ENCODE measurements around the gene CDKN2C.

The CDKN2C gene

DNA sequence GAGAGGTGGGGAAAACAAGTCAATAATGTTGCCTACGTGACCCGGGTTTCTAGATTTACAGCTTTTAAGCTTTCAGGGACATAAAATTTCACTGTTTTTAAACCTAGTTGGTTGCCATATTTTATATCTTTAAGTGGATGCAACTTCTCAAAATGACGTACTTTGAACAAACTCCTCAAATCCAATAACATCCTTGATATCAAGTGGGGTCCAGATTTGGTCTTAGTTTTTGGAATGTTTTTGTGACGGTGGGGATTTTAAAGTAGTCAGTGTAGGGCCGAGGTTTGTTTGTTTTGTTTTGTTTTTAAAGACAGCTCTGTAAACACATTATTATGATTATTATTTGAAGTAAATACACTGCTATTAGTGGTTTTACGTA is 453 bp downstream of the CDKN2C start:
- Histone ChIP-seq H3K4me1 (ENCODE audit: control insufficient read depth, insufficient read depth, low read length) (peaks cover 6% of the 10 kb centered on the region; the same call in 1 of the 2 replicates), H3K27ac (ENCODE audit: extremely low read depth, low read depth, low read length) (peak overlapping the region; percentile 99), H3K9me3 (ENCODE audit: control insufficient read depth, insufficient read depth, low read depth, low read length) (no peaks in the 10 kb centered on the region), H3K36me3 (ENCODE audit: control insufficient read depth in 2 of 2, insufficient read depth in 1 of 2, low read length in 2 of 2) (peaks cover 0 to 2% of the 10 kb centered on the region in 2 experiments; a peak in 1 of 3 replicates), H3K4me3 (ENCODE audit: low read depth, low read length) (peak overlapping the region; percentile 91)
- TF ChIP-seq, protein P1, sequence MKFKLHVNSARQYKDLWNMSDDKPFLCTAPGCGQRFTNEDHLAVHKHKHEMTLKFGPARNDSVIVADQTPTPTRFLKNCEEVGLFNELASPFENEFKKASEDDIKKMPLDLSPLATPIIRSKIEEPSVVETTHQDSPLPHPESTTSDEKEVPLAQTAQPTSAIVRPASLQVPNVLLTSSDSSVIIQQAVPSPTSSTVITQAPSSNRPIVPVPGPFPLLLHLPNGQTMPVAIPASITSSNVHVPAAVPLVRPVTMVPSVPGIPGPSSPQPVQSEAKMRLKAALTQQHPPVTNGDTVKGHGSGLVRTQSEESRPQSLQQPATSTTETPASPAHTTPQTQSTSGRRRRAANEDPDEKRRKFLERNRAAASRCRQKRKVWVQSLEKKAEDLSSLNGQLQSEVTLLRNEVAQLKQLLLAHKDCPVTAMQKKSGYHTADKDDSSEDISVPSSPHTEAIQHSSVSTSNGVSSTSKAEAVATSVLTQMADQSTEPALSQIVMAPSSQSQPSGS (tag by site-specific recombination; IDR thresholded peaks at IDR 0.05; ENCODE audit: low read depth), result 0 out of 2 replicates have a peak, but pooled peaks have one; percentile 28
- TF ChIP-seq SETDB1 (IDR thresholded peaks at IDR 0.05; ENCODE audit: insufficient read length, low read length) (no peak), GFI1B (tag by site-specific recombination; IDR thresholded peaks at IDR 0.05) (peak; percentile 68; the same call in 1 of the 2 replicates)
- ChIA-PET CTCF (interaction anchor here (0.7 to 2.3 kb wide), 6 partner anchors 9 to 346 kb away, joined by 3 to 12 read pairs (median 4); no protein-coding TSS in a partner anchor), POLR2A (interaction anchor here (0.8 to 4.6 kb wide), 16 partner anchors 9 to 759 kb away, joined by 3 to 157 read pairs (median 4); partner anchors contain the start of genes FAF1 and TTC39A)

DNA sequence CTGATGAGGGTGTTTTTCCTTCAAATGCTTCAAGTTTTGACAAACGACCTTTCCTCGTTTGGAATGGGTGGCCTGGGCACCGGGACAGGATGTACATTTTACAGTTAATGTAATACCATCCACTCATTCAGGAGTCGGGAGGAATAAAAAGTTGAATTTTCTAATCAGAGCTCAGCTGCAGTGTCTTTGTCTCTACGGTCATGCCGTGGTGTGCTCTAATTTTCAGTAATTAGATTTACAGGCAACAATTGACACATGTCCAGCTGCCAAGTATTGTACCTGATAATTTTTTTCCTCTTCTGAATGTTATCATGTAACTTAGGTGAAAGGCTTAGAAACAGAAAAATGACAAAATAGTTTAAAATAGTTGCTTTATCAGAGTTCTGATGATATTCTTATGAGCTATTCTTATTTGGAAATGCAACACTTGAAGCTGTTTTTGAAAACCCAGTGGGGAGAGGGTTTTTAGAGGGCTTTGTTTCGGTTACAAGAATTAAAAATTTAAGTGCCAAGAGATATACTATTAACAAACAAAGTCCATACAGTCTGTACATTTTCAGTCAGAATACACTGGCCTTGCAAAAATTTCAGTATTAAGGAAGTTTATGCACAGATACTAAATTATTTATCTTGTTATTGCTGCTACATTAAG is 1.0 kb downstream of the CDKN2C start:
- ChIA-PET CTCF (interaction anchor here (0.8 to 2.3 kb wide), 3 partner anchors 8 to 218 kb away, joined by 4 to 12 read pairs (median 9); no protein-coding TSS in a partner anchor), POLR2A (interaction anchor here (1.0 to 4.6 kb wide), 5 partner anchors 9 to 97 kb away, joined by 3 to 157 read pairs (median 7); partner anchors contain the start of gene FAF1)
- peak overlapping the region; percentile 91 for H3K4me3 ChIP-seq (ENCODE audit: low read depth, low read length)
- TF ChIP-seq ZNF776 (tag by site-specific recombination; IDR thresholded peaks at IDR 0.05; ENCODE audit: borderline replicate concordance) (no peak), ZBTB8A (tag by site-specific recombination; IDR thresholded peaks at IDR 0.05) (no peak), MYNN (tag by site-specific recombination; IDR thresholded peaks at IDR 0.05; ENCODE audit: borderline replicate concordance) (no peak), PRDM6 (tag by site-specific recombination; IDR thresholded peaks at IDR 0.05) (peak; percentile 94), ZNF23 (tag by site-specific recombination; IDR thresholded peaks at IDR 0.05; ENCODE audit: borderline replicate concordance) (no peak), ZEB2 (tag by site-specific recombination; IDR thresholded peaks at IDR 0.05) (0 out of 2 replicates have a peak, but pooled peaks have one; percentile 10)
- peaks cover 10% of the 10 kb centered on the region; the same call in 1 of the 2 replicates for H3K4me1 ChIP-seq (ENCODE audit: control insufficient read depth, insufficient read depth, low read length)
- H3K36me3 ChIP-seq (ENCODE audit: control insufficient read depth in 2 of 2, insufficient read depth in 1 of 2, low read length in 2 of 2), result peaks cover 0 to 2% of the 10 kb centered on the region in 2 experiments; a peak in 1 of 3 replicates
- no peaks in the 10 kb centered on the region for H3K9me3 ChIP-seq (ENCODE audit: control insufficient read depth, insufficient read depth, low read depth, low read length)
- peak overlapping the region; percentile 99 for H3K27ac ChIP-seq (ENCODE audit: extremely low read depth, low read depth, low read length)

DNA sequence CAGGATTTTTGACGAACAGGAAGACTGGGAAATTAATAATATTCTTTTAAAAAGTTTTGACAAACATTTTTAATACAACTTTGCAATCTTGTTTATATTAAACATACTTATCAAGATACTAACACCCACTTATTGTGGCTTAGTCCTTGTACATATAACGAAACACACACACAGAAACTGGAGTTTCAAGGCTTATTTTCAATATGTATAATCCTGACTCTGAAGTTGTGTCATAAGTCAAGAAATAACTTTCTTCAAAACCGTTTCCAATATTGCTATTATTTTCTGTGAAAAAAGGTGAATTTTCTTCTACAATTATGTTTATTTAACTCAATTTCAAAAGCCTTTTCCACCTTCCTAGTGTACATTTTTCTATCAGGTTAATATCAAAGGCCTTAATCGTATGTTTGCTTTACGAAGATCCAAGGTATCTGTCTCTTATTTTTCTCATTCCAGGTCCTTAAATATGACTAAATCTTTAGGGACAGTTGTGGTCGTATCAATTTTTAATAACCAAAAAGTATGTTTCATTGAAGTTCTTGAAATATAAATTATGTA is 1.8 kb downstream of the CDKN2C start:
- CTCF ChIA-PET, result interaction anchor here (1.1 to 2.1 kb wide), 2 partner anchors 42 kb away, joined by 3 to 12 read pairs; no protein-coding TSS in a partner anchor
- H3K9me3 ChIP-seq (ENCODE audit: control insufficient read depth, insufficient read depth, low read depth, low read length), result no peaks in the 10 kb centered on the region
- POLR2A ChIA-PET, result interaction anchor here (2.0 to 4.6 kb wide), 5 partner anchors 8 to 98 kb away, joined by 7 to 157 read pairs (median 21); partner anchors contain the start of gene FAF1
- H3K4me1 ChIP-seq (ENCODE audit: control insufficient read depth, insufficient read depth, low read length), result peaks cover 10% of the 10 kb centered on the region; the same call in 1 of the 2 replicates
- H3K27ac ChIP-seq (ENCODE audit: extremely low read depth, low read depth, low read length), result peak overlapping the region; percentile 9; the same call in 1 of the 2 replicates
- H3K4me3 ChIP-seq (ENCODE audit: low read depth, low read length), result peak overlapping the region; percentile 91
- H3K36me3 ChIP-seq (ENCODE audit: control insufficient read depth in 2 of 2, insufficient read depth in 1 of 2, low read length in 2 of 2), result peaks cover 0 to 2% of the 10 kb centered on the region in 2 experiments; a peak in 1 of 3 replicates
- TF ChIP-seq PATZ1 (tag by site-specific recombination; IDR thresholded peaks at IDR 0.05), result no peak
- no peak for TF ChIP-seq SCRT1 (tag by site-specific recombination; IDR thresholded peaks at IDR 0.05; ENCODE audit: borderline replicate concordance)
- no peak for TF ChIP-seq ZNF473 (tag by site-specific recombination; IDR thresholded peaks at IDR 0.05)
- TF ChIP-seq ZNF549 (tag by site-specific recombination; IDR thresholded peaks at IDR 0.05), result no peak
- TF ChIP-seq, protein P2, sequence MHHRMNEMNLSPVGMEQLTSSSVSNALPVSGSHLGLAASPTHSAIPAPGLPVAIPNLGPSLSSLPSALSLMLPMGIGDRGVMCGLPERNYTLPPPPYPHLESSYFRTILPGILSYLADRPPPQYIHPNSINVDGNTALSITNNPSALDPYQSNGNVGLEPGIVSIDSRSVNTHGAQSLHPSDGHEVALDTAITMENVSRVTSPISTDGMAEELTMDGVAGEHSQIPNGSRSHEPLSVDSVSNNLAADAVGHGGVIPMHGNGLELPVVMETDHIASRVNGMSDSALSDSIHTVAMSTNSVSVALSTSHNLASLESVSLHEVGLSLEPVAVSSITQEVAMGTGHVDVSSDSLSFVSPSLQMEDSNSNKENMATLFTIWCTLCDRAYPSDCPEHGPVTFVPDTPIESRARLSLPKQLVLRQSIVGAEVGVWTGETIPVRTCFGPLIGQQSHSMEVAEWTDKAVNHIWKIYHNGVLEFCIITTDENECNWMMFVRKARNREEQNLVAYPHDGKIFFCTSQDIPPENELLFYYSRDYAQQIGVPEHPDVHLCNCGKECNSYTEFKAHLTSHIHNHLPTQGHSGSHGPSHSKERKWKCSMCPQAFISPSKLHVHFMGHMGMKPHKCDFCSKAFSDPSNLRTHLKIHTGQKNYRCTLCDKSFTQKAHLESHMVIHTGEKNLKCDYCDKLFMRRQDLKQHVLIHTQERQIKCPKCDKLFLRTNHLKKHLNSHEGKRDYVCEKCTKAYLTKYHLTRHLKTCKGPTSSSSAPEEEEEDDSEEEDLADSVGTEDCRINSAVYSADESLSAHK (tag by site-specific recombination; IDR thresholded peaks at IDR 0.05), result peak; percentile 86
- TF ChIP-seq ZNF501 (tag by site-specific recombination; IDR thresholded peaks at IDR 0.05), result no peak
- no peak for TF ChIP-seq ZNF433 (tag by site-specific recombination; IDR thresholded peaks at IDR 0.05; ENCODE audit: low read depth)
- TF ChIP-seq, protein P3, sequence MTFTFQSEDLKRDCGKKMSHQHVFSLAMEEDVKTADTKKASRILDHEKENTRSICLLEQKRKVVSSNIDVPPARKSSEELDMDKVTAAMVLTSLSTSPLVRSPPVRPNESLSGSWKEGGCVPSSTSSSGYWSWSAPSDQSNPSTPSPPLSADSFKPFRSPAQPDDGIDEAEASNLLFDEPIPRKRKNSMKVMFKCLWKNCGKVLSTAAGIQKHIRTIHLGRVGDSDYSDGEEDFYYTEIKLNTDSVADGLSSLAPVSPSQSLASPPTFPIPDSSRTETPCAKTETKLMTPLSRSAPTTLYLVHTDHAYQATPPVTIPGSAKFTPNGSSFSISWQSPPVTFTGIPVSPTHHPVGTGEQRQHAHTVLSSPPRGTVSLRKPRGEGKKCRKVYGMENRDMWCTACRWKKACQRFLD (tag by site-specific recombination; IDR thresholded peaks at IDR 0.05), result no peak
- no peak for TF ChIP-seq ZNF157 (tag by site-specific recombination; IDR thresholded peaks at IDR 0.05)

All from HEK293 (cell line).